Measurements from ENCODE around the gene MAEA.

The MAEA gene

GRCh38 chr4:1297456-1298325, 8.0 kb downstream of the MAEA start:
- TF ChIP-seq CTCF (IDR thresholded peaks at IDR 0.05; ENCODE audit: borderline replicate concordance, extremely low read depth, low read length, poor library complexity, severe bottlenecking) = no peak
- no peak for TF ChIP-seq EZH2 (IDR thresholded peaks at IDR 0.05; ENCODE audit: borderline replicate concordance, low read depth, low read length, severe bottlenecking)
- no peak for DNase-seq
- no peak overlapping the region for H3K27ac ChIP-seq (ENCODE audit: low read length)

GRCh38 chr4:1298461-1298860, 8.8 kb downstream of the MAEA start:
- no peak for TF ChIP-seq CTCF (IDR thresholded peaks at IDR 0.05; ENCODE audit: borderline replicate concordance, extremely low read depth, low read length, poor library complexity, severe bottlenecking)
- TF ChIP-seq EZH2 (IDR thresholded peaks at IDR 0.05; ENCODE audit: borderline replicate concordance, low read depth, low read length, severe bottlenecking) = no peak

More at GRCh38 chr4:1297456-1298325, 8.0 kb downstream of the MAEA start:
- H3K4me2 ChIP-seq (ENCODE audit: insufficient read depth, low read length) = no peak overlapping the region
- H3K9me3 ChIP-seq (ENCODE audit: insufficient read depth, low read length, severe bottlenecking) = no peaks in the 10 kb centered on the region
- H3K9ac ChIP-seq (ENCODE audit: low read depth, low read length) = no peak overlapping the region
- peaks cover 79% of the 10 kb centered on the region for H4K20me1 ChIP-seq (ENCODE audit: insufficient read depth, low read length)
- H3K27me3 ChIP-seq (ENCODE audit: insufficient read depth, low read length, poor library complexity) = no peaks in the 10 kb centered on the region
- H3K4me3 ChIP-seq (ENCODE audit: low read depth in 1 of 2, low read length in 2 of 2) = no peak overlapping the region
- peaks cover 6% of the 10 kb centered on the region for H3K4me1 ChIP-seq (ENCODE audit: insufficient read depth, low read length)
- H2AFZ ChIP-seq (ENCODE audit: low read depth, low read length) = no peak overlapping the region
- peaks cover 54% of the 10 kb centered on the region for H3K36me3 ChIP-seq (ENCODE audit: insufficient read depth, low read length)
- peaks cover 97% of the 10 kb centered on the region for H3K79me2 ChIP-seq (ENCODE audit: insufficient read depth, low read length)
- no peak for ATAC-seq (ENCODE audit: insufficient read depth, low read depth)

GRCh38 chr4:1299301-1299860, 9.7 kb downstream of the MAEA start:
- TF ChIP-seq CTCF (IDR thresholded peaks at IDR 0.05; ENCODE audit: borderline replicate concordance, extremely low read depth, low read length, poor library complexity, severe bottlenecking) (no peak), EZH2 (IDR thresholded peaks at IDR 0.05; ENCODE audit: borderline replicate concordance, low read depth, low read length, severe bottlenecking) (no peak)
- no peak overlapping the region for H3K4me3 ChIP-seq (ENCODE audit: low read depth in 1 of 2, low read length in 2 of 2)
- no peaks in the 10 kb centered on the region for H3K27me3 ChIP-seq (ENCODE audit: insufficient read depth, low read length, poor library complexity)
- DNase-seq (no peak), ATAC-seq (ENCODE audit: insufficient read depth, low read depth) (no peak)
- no peaks in the 10 kb centered on the region for H3K4me1 ChIP-seq (ENCODE audit: insufficient read depth, low read length)
- H3K9ac ChIP-seq (ENCODE audit: low read depth, low read length) = no peak overlapping the region
- H3K9me3 ChIP-seq (ENCODE audit: insufficient read depth, low read length, severe bottlenecking) = no peaks in the 10 kb centered on the region
- no peak overlapping the region for H3K27ac ChIP-seq (ENCODE audit: low read length)
- no peak overlapping the region for H2AFZ ChIP-seq (ENCODE audit: low read depth, low read length)
- H3K36me3 ChIP-seq (ENCODE audit: insufficient read depth, low read length) = peaks cover 54% of the 10 kb centered on the region
- H3K4me2 ChIP-seq (ENCODE audit: insufficient read depth, low read length) = no peak overlapping the region
- peaks cover 96% of the 10 kb centered on the region for H3K79me2 ChIP-seq (ENCODE audit: insufficient read depth, low read length)
- H4K20me1 ChIP-seq (ENCODE audit: insufficient read depth, low read length) = peaks cover 77% of the 10 kb centered on the region

More at GRCh38 chr4:1298461-1298860, 8.8 kb downstream of the MAEA start:
- no peak overlapping the region for H2AFZ ChIP-seq (ENCODE audit: low read depth, low read length)
- peaks cover 82% of the 10 kb centered on the region for H4K20me1 ChIP-seq (ENCODE audit: insufficient read depth, low read length)
- no peak for ATAC-seq (ENCODE audit: insufficient read depth, low read depth)
- peaks cover 56% of the 10 kb centered on the region for H3K36me3 ChIP-seq (ENCODE audit: insufficient read depth, low read length)
- no peak overlapping the region for H3K4me3 ChIP-seq (ENCODE audit: low read depth in 1 of 2, low read length in 2 of 2)
- no peak overlapping the region for H3K4me2 ChIP-seq (ENCODE audit: insufficient read depth, low read length)
- H3K4me1 ChIP-seq (ENCODE audit: insufficient read depth, low read length) = peaks cover 3% of the 10 kb centered on the region; the same call in 1 of the 2 replicates
- H3K9me3 ChIP-seq (ENCODE audit: insufficient read depth, low read length, severe bottlenecking) = no peaks in the 10 kb centered on the region
- H3K9ac ChIP-seq (ENCODE audit: low read depth, low read length) = no peak overlapping the region
- DNase-seq = no peak
- H3K27me3 ChIP-seq (ENCODE audit: insufficient read depth, low read length, poor library complexity) = no peaks in the 10 kb centered on the region
- no peak overlapping the region for H3K27ac ChIP-seq (ENCODE audit: low read length)
- H3K79me2 ChIP-seq (ENCODE audit: insufficient read depth, low read length) = peaks cover 97% of the 10 kb centered on the region
